OCI-LY3 (cell line): ENCODE data around the gene CNR2.
A peak's percentile ranks its signal among the peaks of the same experiment; 100 is the strongest.

Experiments
- H2AFZ ChIP-seq: fragments of 200-600, 300-600 bp; shearing (Covaris generic); 2 replicates; pipeline ENCODE4 v1.6.0; 2014; ENCODE audit warnings: antibody characterized with exemption, low read depth, low read length
- H3K27ac ChIP-seq: fragments of 200-600, 300-600 bp; sonication (generic); 2 replicates; pipeline ENCODE4 v1.5.1; 2014; ENCODE audit warnings: mild to moderate bottlenecking, low read length, moderate library complexity, mixed read lengths
- H3K27me3 ChIP-seq: fragments of 200-600, 300-600 bp; sonication (generic); 2 replicates; pipeline ENCODE4 v1.6.1; 2014; ENCODE audit warnings: low read depth, low read length, mixed read lengths
- H3K36me3 ChIP-seq: fragments of 200-600, 300-600 bp; sonication (generic); replicated peaks from 2 replicates; pipeline ENCODE3; 2014; ENCODE audit warnings: low read depth, low read length, mixed read lengths
- H3K4me1 ChIP-seq: fragments of 300-600, 200-600 bp; sonication (generic); 2 replicates; pipeline ENCODE4 v1.6.1; 2014; ENCODE audit warnings: low read length, mixed read lengths
- H3K4me2 ChIP-seq: fragments of 200-600, 300-600 bp; sonication (generic); 2 replicates; pipeline ENCODE4 v1.6.1; 2014; ENCODE audit warnings: low read length, mixed read lengths
- H3K4me3 ChIP-seq: fragments of 300-600, 200-600 bp; sonication (generic); 2 replicates; pipeline ENCODE4 v1.5.1; 2014; ENCODE audit warnings: antibody characterized with exemption, mild to moderate bottlenecking, low read length, moderate library complexity
- H3K79me2 ChIP-seq: fragments of 300-600, 200-600 bp; shearing (Covaris generic); 2 replicates; pipeline ENCODE4 v1.6.1; 2014; ENCODE audit warnings: mild to moderate bottlenecking, low read length, mixed read lengths
- H3K9ac ChIP-seq: fragments of 300-600, 200-600 bp; shearing (Covaris generic); 2 replicates; pipeline ENCODE4 v1.6.0; 2014; ENCODE audit warnings: mild to moderate bottlenecking, low read length, moderate library complexity
- H3K9me3 ChIP-seq: fragments of 200-600, 300-600 bp; shearing (Covaris generic); 2 replicates; pipeline ENCODE4 v1.6.1; 2014; ENCODE audit warnings: low read length, mixed read lengths; ENCODE audit not compliant: insufficient read depth
- H4K20me1 ChIP-seq: fragments of 200-600, 300-600 bp; sonication (generic); 2 replicates; pipeline ENCODE4 v1.6.1; 2016; ENCODE audit warnings: low read length, mixed read lengths; ENCODE audit not compliant: insufficient read depth
- EZH2phosphoT487 ChIP-seq: fragments of 200-600 bp; shearing (Covaris generic); IDR thresholded peaks from 2 replicates; pipeline ENCODE4 v1.6.1; 2018; ENCODE audit warnings: antibody characterized with exemption, mixed run types, low read depth
- TF ChIP-seq, protein P1 (sequence below): fragments of 200-600, 300-600 bp; sonication (generic); IDR thresholded peaks from 2 replicates; pipeline ENCODE4 v1.5.1; 2014; ENCODE audit warnings: antibody characterized with exemption, low read length, low read depth

Gene CNR2

GRCh38 chr1:23906731-23907130 is 6.4 kb downstream of the CNR2 start:
- peak overlapping the region; percentile 98 for H3K27ac ChIP-seq

DNA sequence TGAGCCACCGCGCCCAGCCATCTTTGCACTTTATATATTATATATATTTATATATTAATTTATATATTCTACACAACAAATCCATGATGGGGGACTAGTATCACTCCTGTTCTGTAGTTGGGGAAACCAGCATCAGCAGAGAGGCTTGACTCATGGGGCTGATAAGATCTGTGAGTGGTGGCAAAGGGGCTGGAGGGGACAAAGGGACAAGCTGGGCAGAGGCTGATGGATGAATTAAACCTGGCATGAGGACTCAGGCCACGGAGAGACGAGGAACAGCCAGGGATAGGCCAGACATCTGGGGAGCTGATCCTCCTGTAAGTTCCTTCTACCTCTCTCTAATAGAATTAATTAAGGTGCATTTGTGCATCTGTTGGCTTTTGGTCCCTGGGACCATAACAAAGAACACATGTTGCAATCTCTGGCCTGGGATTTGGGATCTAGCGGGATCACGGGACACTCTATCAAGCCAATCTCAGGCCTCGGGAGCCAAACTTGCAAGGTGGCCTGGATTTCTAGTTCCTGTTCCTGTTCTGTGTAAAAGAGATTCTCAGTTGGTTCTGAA is 7.6 kb downstream of the CNR2 start:
- Histone ChIP-seq H3K79me2 (peaks cover 100% of the 10 kb centered on the region), H3K4me3 (no peak overlapping the region), H4K20me1 (peaks cover 33% of the 10 kb centered on the region; the same call in 1 of the 2 replicates), H3K27ac (peak overlapping the region; percentile 98), H3K9ac (peak overlapping the region; percentile 38; the same call in 1 of the 2 replicates), H2AFZ (no peak overlapping the region), H3K4me2 (peak overlapping the region; percentile 31), H3K4me1 (peaks cover 62% of the 10 kb centered on the region), H3K9me3 (no peaks in the 10 kb centered on the region; the same call in 1 of the 2 replicates), H3K36me3 (peaks cover 27% of the 10 kb centered on the region), H3K27me3 (no peaks in the 10 kb centered on the region)
- TF ChIP-seq, protein P1, sequence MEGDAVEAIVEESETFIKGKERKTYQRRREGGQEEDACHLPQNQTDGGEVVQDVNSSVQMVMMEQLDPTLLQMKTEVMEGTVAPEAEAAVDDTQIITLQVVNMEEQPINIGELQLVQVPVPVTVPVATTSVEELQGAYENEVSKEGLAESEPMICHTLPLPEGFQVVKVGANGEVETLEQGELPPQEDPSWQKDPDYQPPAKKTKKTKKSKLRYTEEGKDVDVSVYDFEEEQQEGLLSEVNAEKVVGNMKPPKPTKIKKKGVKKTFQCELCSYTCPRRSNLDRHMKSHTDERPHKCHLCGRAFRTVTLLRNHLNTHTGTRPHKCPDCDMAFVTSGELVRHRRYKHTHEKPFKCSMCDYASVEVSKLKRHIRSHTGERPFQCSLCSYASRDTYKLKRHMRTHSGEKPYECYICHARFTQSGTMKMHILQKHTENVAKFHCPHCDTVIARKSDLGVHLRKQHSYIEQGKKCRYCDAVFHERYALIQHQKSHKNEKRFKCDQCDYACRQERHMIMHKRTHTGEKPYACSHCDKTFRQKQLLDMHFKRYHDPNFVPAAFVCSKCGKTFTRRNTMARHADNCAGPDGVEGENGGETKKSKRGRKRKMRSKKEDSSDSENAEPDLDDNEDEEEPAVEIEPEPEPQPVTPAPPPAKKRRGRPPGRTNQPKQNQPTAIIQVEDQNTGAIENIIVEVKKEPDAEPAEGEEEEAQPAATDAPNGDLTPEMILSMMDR: no peak
- no peak for TF ChIP-seq EZH2phosphoT487

More at GRCh38 chr1:23906731-23907130, 6.4 kb downstream of the CNR2 start:
- Histone ChIP-seq H3K4me1 (peaks cover 74% of the 10 kb centered on the region), H3K4me3 (no peak overlapping the region), H3K36me3 (peaks cover 24% of the 10 kb centered on the region), H4K20me1 (peaks cover 22% of the 10 kb centered on the region; the same call in 1 of the 2 replicates), H3K9me3 (no peaks in the 10 kb centered on the region; the same call in 1 of the 2 replicates), H3K4me2 (peak overlapping the region; percentile 87), H3K79me2 (peaks cover 100% of the 10 kb centered on the region), H3K27me3 (no peaks in the 10 kb centered on the region), H2AFZ (no peak overlapping the region), H3K9ac (peak overlapping the region; percentile 43)
- no peak for TF ChIP-seq EZH2phosphoT487
- TF ChIP-seq, protein P1: no peak

DNA sequence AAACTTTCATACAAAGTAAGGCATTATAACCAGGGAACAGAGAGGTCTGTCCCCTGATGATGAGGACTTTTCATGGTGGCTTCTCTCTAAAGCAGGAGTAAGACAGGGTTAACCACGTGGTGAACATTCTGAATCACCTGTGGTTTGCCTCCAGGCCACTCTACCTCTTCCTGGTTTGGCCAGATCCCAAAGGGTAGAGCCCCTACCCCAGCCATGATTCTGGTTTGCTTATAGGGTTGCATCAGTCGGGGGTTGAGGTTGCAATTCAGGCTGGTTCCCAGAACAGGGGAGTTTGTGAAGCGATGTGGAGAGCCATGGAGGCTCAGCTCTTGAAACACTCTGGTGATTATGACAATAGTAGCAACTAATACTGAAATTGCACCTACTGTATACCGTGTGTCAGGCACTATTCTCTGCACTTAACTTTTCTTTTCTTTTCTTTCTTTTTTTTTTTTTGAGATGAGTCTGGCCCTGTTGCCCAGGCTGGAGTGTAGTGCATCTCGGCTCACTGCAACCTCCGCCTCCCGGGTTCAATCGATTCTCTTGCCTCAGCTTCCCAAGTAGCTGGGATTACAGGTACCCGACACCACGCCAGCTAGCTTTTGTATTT is 8.3 kb downstream of the CNR2 start:
- Histone ChIP-seq H3K27me3 (no peaks in the 10 kb centered on the region), H3K4me1 (peaks cover 59% of the 10 kb centered on the region), H3K9me3 (no peaks in the 10 kb centered on the region; the same call in 1 of the 2 replicates), H3K4me2 (peak overlapping the region; percentile 25), H4K20me1 (peaks cover 33% of the 10 kb centered on the region; the same call in 1 of the 2 replicates), H3K27ac (peak overlapping the region; percentile 77), H2AFZ (no peak overlapping the region), H3K4me3 (no peak overlapping the region), H3K9ac (no peak overlapping the region), H3K36me3 (peaks cover 27% of the 10 kb centered on the region), H3K79me2 (peaks cover 100% of the 10 kb centered on the region)
- TF ChIP-seq, protein P1: no peak
- no peak for TF ChIP-seq EZH2phosphoT487

GRCh38 chr1:23903754-23904153 is 9.4 kb downstream of the CNR2 start:
- H3K36me3 ChIP-seq: peaks cover 23% of the 10 kb centered on the region
- no peak overlapping the region for H3K4me2 ChIP-seq
- H3K4me1 ChIP-seq: peaks cover 55% of the 10 kb centered on the region

More at GRCh38 chr1:23903754-23904153, 9.4 kb downstream of the CNR2 start:
- Histone ChIP-seq H3K4me3 (no peak overlapping the region), H2AFZ (no peak overlapping the region), H3K9me3 (no peaks in the 10 kb centered on the region), H3K27ac (no peak overlapping the region), H4K20me1 (peaks cover 33% of the 10 kb centered on the region; the same call in 1 of the 2 replicates), H3K27me3 (no peaks in the 10 kb centered on the region), H3K9ac (no peak overlapping the region), H3K79me2 (peaks cover 99% of the 10 kb centered on the region)
- TF ChIP-seq EZH2phosphoT487: no peak
- TF ChIP-seq, protein P1: no peak
